Ovary (tissue), 3 donors: ENCODE results near the gene C1S.

Source experiments
- POLR2A ChIP-seq: fragments of 450-650 bp; IDR thresholded peaks from one replicate; pipeline ENCODE4 v1.6.1; 2017; ENCODE audit warnings: antibody characterized with exemption, mild to moderate bottlenecking, moderate library complexity
- TF ChIP-seq, protein P1 (sequence below), 3 donors: fragments of 450-650 bp in 2 of 3; fragments of 200-600 bp in 1 of 3; IDR thresholded peaks; one replicate each; pipeline versions ENCODE4 v1.5.1 to v1.8.0; 2016 to 2022; ENCODE audit warnings: antibody characterized with exemption in 3 of 3, mild to moderate bottlenecking in 1 of 3
- donor health status: DM: no; HTN: no; CAD: no.

DNA sequence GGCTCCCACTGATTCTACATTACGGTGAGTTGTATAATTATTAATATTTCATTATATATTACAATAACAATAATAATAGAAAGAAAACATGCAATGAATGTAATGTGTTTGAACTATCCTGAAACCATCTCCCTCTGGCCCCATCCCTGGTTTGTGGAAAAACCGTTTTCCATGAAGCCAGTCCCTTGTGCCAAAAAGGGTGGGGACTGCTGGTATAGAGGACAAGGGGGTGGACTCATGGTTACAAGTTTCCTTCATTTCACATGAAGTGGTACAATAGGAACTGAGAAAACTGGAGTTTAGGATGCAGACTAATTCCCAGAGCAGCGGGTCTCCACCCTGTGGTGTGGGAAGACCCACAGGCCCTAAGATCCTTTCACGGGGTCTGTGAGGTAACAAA, 51.5 kb downstream of the C1S start:
- TF ChIP-seq POLR2A, result no peak
- TF ChIP-seq, protein P1, sequence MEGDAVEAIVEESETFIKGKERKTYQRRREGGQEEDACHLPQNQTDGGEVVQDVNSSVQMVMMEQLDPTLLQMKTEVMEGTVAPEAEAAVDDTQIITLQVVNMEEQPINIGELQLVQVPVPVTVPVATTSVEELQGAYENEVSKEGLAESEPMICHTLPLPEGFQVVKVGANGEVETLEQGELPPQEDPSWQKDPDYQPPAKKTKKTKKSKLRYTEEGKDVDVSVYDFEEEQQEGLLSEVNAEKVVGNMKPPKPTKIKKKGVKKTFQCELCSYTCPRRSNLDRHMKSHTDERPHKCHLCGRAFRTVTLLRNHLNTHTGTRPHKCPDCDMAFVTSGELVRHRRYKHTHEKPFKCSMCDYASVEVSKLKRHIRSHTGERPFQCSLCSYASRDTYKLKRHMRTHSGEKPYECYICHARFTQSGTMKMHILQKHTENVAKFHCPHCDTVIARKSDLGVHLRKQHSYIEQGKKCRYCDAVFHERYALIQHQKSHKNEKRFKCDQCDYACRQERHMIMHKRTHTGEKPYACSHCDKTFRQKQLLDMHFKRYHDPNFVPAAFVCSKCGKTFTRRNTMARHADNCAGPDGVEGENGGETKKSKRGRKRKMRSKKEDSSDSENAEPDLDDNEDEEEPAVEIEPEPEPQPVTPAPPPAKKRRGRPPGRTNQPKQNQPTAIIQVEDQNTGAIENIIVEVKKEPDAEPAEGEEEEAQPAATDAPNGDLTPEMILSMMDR (IDR thresholded peaks at IDR 0.05), result no peak
